ENCODE measurements around the gene CCR5AS.
A peak's percentile ranks its signal among the peaks of the same experiment; 100 is the strongest.
"Not testable (repeated sequence)": the region's sequence is repeated elsewhere in the genome, so short reads cannot be mapped to it uniquely, and the experiment has no call there.

DNA sequence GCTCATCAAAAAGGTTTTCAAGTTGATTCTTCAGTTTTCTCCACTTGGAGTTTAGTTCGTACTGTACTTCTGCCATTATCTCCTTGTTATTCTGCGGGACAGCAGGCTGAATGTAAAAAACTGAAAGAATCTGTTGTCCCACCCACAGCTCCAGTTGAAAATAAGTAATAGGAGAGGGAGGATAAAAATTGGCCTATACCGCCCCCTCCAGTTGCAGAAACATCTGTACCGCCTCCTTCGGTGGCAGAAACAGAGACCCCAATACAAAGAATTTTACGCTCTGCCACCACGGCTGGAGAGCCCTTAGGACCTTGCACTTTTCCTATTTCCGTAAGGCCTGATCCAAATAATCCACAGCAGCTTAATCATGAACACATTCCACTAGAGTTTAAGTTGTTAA lies 20.5 kb upstream of the CCR5AS start:
- TF ChIP-seq, protein P1, sequence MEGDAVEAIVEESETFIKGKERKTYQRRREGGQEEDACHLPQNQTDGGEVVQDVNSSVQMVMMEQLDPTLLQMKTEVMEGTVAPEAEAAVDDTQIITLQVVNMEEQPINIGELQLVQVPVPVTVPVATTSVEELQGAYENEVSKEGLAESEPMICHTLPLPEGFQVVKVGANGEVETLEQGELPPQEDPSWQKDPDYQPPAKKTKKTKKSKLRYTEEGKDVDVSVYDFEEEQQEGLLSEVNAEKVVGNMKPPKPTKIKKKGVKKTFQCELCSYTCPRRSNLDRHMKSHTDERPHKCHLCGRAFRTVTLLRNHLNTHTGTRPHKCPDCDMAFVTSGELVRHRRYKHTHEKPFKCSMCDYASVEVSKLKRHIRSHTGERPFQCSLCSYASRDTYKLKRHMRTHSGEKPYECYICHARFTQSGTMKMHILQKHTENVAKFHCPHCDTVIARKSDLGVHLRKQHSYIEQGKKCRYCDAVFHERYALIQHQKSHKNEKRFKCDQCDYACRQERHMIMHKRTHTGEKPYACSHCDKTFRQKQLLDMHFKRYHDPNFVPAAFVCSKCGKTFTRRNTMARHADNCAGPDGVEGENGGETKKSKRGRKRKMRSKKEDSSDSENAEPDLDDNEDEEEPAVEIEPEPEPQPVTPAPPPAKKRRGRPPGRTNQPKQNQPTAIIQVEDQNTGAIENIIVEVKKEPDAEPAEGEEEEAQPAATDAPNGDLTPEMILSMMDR (IDR thresholded peaks at IDR 0.05): peak in 7 of 12 donors; percentile 2 to 43 (median 37)
- not testable (repeated sequence) for TF ChIP-seq POLR2A (IDR thresholded peaks at IDR 0.05)
